ENCODE data around the gene GSKIP. TPM values are rescaled to one million over a fixed set of nuclear protein-coding genes. Genes with fewer than 3 reads are reported as not detected.

The GSKIP gene
- total RNA-seq, 1 experiment from 2014 or later = 41.5 TPM

DNA sequence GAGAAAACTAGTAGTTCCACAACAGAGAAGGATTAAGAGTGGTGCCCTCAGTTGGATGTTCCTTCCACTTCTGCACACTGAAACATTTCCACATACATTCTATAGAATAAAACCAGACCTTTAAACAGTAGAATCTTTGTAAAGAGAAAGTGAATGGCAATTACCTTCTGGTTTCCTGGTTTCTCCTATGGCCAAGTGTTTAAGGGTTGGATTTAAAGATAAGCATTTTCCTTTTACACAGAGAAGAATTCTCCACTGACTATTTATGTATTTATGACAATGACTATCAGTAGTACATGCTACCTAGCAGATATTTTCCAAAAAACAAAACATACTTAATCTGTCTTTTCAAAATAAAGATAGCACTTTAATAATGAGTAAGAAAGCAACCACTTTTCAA, 3.4 kb upstream of the GSKIP start:
- H3K27ac ChIP-seq = no peak overlapping the region
- H3K27me3 ChIP-seq (replicated peaks) = no peaks in the 10 kb centered on the region
- H3K9me3 ChIP-seq (replicated peaks) = 0 out of 2 replicates have a peak, but pooled peaks cover 3% of the 10 kb centered on the region
- H3K4me3 ChIP-seq = no peak overlapping the region
- H3K36me3 ChIP-seq = peaks cover 7% of the 10 kb centered on the region; the same call in 1 of the 2 replicates
- no peak for DNase-seq (ENCODE audit: low read depth in 1 of 2, low spot score in 2 of 2)
- peaks cover 16% of the 10 kb centered on the region for H3K4me1 ChIP-seq (replicated peaks)

DNA sequence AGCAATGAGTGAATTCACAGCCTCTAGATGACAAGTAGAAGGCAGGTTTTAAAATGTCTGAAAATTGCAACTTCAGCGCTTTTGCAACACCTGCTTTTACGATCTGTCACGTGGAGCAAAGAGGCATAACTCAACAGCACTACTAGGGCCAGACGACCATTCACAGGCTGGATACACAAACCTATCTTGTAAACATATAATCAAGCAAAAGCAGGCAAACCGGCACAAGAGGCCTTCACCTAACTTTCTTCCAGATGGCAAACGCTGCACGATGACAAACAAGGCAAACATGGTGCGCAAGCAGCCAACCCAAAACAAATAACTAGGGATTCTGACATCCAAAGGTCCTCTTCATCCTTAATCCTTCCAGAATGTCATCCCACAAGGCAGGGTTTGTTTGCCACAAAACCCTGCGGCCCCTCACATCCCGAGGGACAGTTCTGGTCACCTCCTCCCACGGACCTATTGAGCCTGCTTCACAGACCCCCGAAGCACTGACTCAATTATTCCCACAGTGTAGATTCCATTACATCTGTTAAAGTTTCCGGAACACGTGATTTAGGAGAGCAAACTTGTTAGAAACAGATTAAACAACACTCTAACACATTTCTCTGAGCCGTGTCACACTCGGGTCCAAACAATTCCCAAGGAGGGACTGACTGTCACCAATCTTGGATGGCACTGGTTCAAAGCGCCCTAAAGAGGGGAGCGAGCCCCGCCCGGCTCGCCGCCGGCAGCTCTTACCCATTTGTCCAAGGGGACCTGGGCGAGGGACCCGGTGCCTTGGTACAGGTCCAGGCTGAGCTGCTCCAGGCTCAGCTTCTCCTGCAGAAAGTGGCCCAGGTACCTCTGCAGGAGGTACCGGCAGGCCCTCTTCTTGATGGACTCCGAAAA, 1.0 kb upstream of the GSKIP start:
- no peak for DNase-seq (ENCODE audit: low read depth in 1 of 2, low spot score in 2 of 2)
- Histone ChIP-seq H3K27me3 (replicated peaks) (no peaks in the 10 kb centered on the region), H3K36me3 (peaks cover 7% of the 10 kb centered on the region; the same call in 1 of the 2 replicates), H3K4me3 (peak overlapping the region; percentile 98), H3K27ac (peak overlapping the region; percentile 66), H3K4me1 (replicated peaks) (peaks cover 16% of the 10 kb centered on the region), H3K9me3 (replicated peaks) (0 out of 2 replicates have a peak, but pooled peaks cover 3% of the 10 kb centered on the region)

DNA sequence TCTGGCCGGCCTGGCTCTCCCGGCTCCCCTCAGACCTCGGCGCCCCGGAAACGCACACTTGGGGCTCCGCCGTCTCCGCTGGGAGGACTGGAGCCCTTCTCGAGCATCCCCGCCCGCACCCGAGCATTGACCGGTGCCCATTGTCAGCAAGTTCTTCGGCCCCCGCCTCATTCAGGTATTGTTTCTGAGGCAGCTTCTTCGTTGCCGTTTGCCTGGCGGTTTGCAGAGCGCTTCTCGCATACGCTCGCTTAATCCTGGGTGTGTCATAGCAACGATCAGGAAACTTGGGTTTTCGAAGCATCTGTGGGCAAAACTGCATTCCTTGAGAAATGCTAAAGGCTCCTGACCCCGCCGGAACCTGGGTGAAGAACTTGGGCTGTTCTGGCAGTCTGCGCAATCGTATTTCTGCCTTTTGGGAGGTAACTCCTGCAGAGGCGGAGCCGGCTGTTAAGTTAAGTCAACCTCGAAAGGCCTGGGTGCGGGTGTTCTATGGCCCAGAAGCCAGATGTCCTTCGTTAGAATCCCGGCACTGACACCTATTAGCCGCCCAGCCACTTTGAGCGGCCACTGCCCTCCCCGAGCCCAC, 518 bp downstream of the GSKIP start:
- DNase-seq (ENCODE audit: low read depth in 1 of 2, low spot score in 2 of 2) = no peak
- Histone ChIP-seq H3K9me3 (replicated peaks) (0 out of 2 replicates have a peak, but pooled peaks cover 3% of the 10 kb centered on the region), H3K27ac (0 out of 2 replicates have a peak overlapping the region, but pooled peaks have one; percentile 9), H3K4me3 (peak overlapping the region; percentile 98), H3K27me3 (replicated peaks) (no peaks in the 10 kb centered on the region), H3K4me1 (replicated peaks) (peaks cover 16% of the 10 kb centered on the region), H3K36me3 (peaks cover 7% of the 10 kb centered on the region; the same call in 1 of the 2 replicates)

DNA sequence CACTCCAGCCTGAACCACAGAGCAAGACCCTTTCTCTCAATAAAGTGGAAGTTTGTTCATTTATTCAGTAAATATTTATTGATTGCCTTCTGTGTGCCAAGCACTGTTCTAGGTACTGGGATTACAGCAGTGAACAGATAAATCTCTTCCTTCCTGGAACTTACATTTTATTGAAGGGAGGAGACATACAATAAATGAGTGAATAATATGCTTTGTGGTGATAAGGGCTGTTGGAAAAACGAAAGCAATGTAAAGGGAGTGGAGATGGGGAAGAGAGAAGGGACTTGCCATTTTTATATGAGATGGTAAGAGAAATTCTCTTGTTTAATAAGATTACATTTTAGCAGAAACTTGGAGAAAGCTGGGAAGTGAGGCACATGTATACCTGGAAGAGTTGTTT, 1.6 kb downstream of the GSKIP start:
- no peak for DNase-seq (ENCODE audit: low read depth in 1 of 2, low spot score in 2 of 2)
- Histone ChIP-seq H3K27ac (no peak overlapping the region), H3K27me3 (replicated peaks) (no peaks in the 10 kb centered on the region), H3K9me3 (replicated peaks) (0 out of 2 replicates have a peak, but pooled peaks cover 3% of the 10 kb centered on the region), H3K4me1 (replicated peaks) (peaks cover 16% of the 10 kb centered on the region), H3K36me3 (peaks cover 7% of the 10 kb centered on the region; the same call in 1 of the 2 replicates), H3K4me3 (no peak overlapping the region)

DNA sequence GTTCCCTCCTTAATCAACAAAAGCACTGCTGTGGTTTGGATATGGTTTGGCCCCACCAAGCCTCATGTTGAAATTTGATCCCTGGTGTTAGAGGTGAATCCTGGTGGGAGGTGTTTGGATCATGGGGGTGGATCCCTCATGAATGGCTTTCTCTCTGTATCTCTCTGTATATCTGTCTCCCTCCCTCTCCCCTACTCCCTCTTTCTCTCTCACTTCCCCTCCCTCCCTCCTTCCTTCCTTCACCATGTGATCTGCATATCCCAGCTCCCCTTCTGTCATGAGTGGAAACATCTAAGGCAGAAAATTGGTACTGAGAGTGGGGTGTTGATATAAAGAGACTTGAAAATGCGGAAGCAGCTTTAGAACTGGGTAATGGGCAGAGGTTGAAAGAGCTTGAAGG, 5.2 kb downstream of the GSKIP start:
- DNase-seq (ENCODE audit: low read depth in 1 of 2, low spot score in 2 of 2) = no peak
- no peaks in the 10 kb centered on the region for H3K9me3 ChIP-seq (replicated peaks)
- no peak overlapping the region for H3K27ac ChIP-seq
- no peaks in the 10 kb centered on the region for H3K27me3 ChIP-seq (replicated peaks)
- H3K36me3 ChIP-seq = peaks cover 2% of the 10 kb centered on the region; the same call in 1 of the 2 replicates
- peaks cover 6% of the 10 kb centered on the region; the same call in 1 of the 2 replicates for H3K4me1 ChIP-seq (replicated peaks)
- H3K4me3 ChIP-seq = no peak overlapping the region

DNA sequence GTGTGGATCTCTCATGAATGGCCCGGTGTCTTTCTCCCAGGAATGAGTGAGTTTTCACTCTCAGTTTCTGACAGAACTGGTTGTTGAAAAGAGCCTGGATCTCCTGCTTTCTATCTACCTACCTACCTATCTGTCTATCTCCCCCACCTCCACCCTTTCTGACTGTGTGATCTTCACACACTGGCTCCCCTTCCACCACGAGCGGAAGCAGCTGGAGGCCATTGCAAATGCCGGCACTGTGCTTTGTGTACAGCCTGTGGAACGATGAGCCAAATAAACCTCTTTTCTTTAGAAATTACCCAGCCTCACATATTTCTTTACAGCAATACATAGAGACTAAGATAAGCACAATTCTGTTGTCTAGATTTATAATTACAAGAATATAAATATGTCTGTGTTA, 7.2 kb downstream of the GSKIP start:
- no peaks in the 10 kb centered on the region for H3K4me1 ChIP-seq (replicated peaks)
- H3K27ac ChIP-seq = no peak overlapping the region
- no peak overlapping the region for H3K4me3 ChIP-seq
- no peaks in the 10 kb centered on the region for H3K27me3 ChIP-seq (replicated peaks)
- no peak for DNase-seq (ENCODE audit: low read depth in 1 of 2, low spot score in 2 of 2)
- no peaks in the 10 kb centered on the region for H3K36me3 ChIP-seq
- H3K9me3 ChIP-seq (replicated peaks) = no peaks in the 10 kb centered on the region

DNA sequence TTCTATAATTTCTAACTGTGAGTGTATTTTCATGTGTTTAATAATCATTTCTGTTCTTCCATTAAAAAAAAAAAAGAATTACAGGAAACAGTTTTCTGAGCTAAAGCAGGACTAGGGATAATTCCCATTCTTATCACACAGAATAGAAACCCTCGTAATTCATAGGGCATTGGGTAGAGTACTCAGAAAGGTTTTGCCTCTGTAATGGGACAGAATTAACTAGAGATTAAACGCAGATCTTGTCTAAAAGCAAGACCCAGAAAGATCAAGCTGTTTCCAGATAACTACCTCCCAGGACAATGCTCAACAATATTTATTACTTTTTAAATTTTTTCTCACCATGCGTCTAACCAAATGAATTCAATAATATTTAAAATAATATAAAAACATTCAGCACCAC, 10.2 kb downstream of the GSKIP start:
- H3K9me3 ChIP-seq (replicated peaks) = no peaks in the 10 kb centered on the region
- no peak overlapping the region for H3K4me3 ChIP-seq
- H3K4me1 ChIP-seq (replicated peaks) = no peaks in the 10 kb centered on the region
- no peak overlapping the region for H3K27ac ChIP-seq
- no peaks in the 10 kb centered on the region for H3K36me3 ChIP-seq
- no peak for DNase-seq (ENCODE audit: low read depth in 1 of 2, low spot score in 2 of 2)
- H3K27me3 ChIP-seq (replicated peaks) = no peaks in the 10 kb centered on the region

DNA sequence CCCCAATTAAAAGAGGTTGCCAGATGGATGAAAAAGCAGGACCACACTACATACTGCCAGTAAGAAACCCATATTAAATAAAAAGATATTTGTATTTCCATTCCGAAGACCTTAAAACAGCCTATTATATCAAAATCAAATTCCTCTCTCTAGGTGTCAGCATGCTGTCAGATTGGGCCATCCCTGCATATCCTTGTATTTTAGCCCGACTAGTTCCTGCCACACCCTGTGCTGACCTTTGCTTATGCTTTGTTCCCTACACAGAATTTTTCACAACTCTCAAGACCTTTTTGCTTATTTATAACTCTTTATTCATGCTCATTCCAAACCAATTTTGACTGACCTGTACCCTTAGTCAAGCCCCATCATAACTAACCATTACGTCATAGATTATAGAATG, 12.8 kb downstream of the GSKIP start:
- no peak for DNase-seq (ENCODE audit: low read depth in 1 of 2, low spot score in 2 of 2)

DNA sequence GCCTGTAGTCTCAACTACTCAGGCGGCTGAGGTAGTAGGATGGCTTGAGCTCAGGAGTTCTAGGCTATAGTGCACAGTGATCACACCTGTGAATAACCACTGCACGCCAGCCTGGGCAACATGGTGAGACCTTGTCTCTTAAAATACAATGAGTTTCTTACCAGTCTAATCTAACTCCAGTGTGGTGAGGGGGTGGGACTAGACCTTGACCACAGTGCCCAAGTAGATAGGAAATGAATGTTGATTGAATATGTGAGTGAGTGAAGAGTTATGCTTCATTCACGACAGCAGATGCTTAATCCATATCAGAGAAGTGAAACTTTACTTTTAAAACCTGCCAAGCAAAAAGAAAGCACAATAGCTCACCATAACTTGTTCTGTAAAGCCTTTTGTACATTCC, 17.4 kb downstream of the GSKIP start:
- Histone ChIP-seq H3K36me3 (peaks cover 5% of the 10 kb centered on the region; the same call in 1 of the 2 replicates), H3K9me3 (replicated peaks) (no peaks in the 10 kb centered on the region), H3K4me3 (no peak overlapping the region), H3K4me1 (replicated peaks) (no peaks in the 10 kb centered on the region), H3K27ac (no peak overlapping the region), H3K27me3 (replicated peaks) (no peaks in the 10 kb centered on the region)
- no peak for DNase-seq (ENCODE audit: low read depth in 1 of 2, low spot score in 2 of 2)

More for the DNA sequence above, 12.8 kb downstream of the GSKIP start:
- no peak overlapping the region for H3K4me3 ChIP-seq
- no peaks in the 10 kb centered on the region for H3K36me3 ChIP-seq
- no peak overlapping the region for H3K27ac ChIP-seq
- H3K27me3 ChIP-seq (replicated peaks) = no peaks in the 10 kb centered on the region
- H3K4me1 ChIP-seq (replicated peaks) = no peaks in the 10 kb centered on the region
- no peaks in the 10 kb centered on the region for H3K9me3 ChIP-seq (replicated peaks)

DNA sequence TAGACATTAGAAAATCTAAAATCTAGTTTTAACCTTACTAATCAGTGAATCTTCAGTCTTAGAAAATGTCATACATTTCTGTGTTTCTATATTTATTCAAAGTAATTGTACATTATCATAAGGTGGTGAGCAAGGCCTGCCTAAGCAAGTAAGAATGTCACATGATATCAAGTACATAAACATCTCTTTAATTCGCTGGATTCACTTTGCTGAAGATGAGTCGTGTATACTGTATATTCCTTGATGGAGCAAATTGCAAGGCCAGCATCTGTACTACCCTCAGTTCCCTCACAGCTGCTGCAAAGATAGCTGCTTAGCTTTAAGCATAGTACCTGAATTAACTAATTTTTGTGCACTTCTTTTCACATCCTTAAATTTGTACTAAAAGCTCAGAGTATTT, 20.1 kb downstream of the GSKIP start:
- Histone ChIP-seq H3K27ac (no peak overlapping the region), H3K4me3 (no peak overlapping the region), H3K36me3 (peaks cover 7% of the 10 kb centered on the region; the same call in 1 of the 2 replicates), H3K4me1 (replicated peaks) (no peaks in the 10 kb centered on the region), H3K27me3 (replicated peaks) (no peaks in the 10 kb centered on the region), H3K9me3 (replicated peaks) (no peaks in the 10 kb centered on the region)
- DNase-seq (ENCODE audit: low read depth in 1 of 2, low spot score in 2 of 2) = no peak

DNA sequence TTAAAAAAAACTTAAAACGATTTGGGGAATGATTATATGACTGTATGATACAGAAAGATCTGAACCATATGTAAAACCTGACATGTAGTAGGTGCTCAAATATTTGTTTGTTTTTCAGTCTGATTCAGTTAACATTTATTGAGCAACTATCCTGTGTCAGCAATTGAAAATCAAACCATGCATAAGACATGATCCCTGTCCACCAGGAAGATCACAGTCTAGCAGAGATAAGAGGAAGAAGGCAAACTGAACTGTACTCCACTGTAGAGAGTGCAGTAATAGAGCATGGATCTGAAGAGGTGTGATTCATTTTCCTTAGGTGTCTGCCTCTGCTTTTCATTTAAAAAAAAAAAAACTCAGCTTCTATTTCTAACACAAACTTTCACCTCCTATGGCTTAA, 20.7 kb downstream of the GSKIP start:
- Histone ChIP-seq H3K9me3 (replicated peaks) (no peaks in the 10 kb centered on the region), H3K36me3 (peaks cover 7% of the 10 kb centered on the region; the same call in 1 of the 2 replicates), H3K27me3 (replicated peaks) (no peaks in the 10 kb centered on the region), H3K27ac (no peak overlapping the region), H3K4me1 (replicated peaks) (no peaks in the 10 kb centered on the region), H3K4me3 (no peak overlapping the region)
- no peak for DNase-seq (ENCODE audit: low read depth in 1 of 2, low spot score in 2 of 2)

DNA sequence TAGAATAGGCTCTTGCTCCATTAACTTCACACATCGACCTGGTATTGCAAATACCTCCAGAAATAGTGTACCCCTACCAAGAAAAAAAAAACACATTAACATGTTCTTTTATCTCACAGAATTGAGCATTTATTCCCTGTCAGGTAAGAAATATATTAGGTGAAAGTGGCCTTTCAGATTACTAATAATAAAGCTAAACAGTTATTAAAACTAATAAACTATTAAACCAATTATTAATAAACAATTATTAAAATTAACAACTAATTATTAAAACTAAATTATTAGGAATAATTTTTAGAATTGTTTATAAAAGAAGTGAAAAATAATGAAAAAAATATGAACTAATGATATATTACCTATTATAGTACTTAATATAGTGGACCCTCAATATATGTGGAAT, 21.4 kb downstream of the GSKIP start:
- Histone ChIP-seq H3K36me3 (peaks cover 7% of the 10 kb centered on the region; the same call in 1 of the 2 replicates), H3K9me3 (replicated peaks) (no peaks in the 10 kb centered on the region), H3K4me1 (replicated peaks) (no peaks in the 10 kb centered on the region), H3K27ac (no peak overlapping the region), H3K4me3 (no peak overlapping the region), H3K27me3 (replicated peaks) (no peaks in the 10 kb centered on the region)
- DNase-seq (ENCODE audit: low read depth in 1 of 2, low spot score in 2 of 2) = no peak

DNA sequence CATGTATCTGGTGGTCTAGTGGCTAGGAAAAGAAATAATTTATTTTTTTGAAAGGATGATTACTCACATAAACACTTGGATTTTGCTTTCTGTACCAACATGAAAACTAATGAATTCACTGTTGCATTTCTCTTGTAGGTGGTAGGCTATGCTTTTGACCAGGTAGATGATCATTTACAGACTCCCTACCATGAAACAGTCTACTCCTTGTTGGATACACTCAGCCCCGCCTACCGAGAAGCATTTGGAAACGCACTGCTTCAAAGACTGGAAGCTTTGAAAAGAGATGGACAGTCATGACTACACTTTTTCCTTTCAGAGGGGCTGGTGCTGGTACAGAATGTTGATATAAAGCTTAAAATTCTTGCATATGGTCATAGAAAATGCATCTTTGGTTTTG, 22.1 kb downstream of the GSKIP start:
- peaks cover 7% of the 10 kb centered on the region; the same call in 1 of the 2 replicates for H3K36me3 ChIP-seq
- no peak overlapping the region for H3K27ac ChIP-seq
- H3K9me3 ChIP-seq (replicated peaks) = no peaks in the 10 kb centered on the region
- DNase-seq (ENCODE audit: low read depth in 1 of 2, low spot score in 2 of 2) = no peak
- H3K27me3 ChIP-seq (replicated peaks) = no peaks in the 10 kb centered on the region
- H3K4me3 ChIP-seq = no peak overlapping the region
- no peaks in the 10 kb centered on the region for H3K4me1 ChIP-seq (replicated peaks)

DNA sequence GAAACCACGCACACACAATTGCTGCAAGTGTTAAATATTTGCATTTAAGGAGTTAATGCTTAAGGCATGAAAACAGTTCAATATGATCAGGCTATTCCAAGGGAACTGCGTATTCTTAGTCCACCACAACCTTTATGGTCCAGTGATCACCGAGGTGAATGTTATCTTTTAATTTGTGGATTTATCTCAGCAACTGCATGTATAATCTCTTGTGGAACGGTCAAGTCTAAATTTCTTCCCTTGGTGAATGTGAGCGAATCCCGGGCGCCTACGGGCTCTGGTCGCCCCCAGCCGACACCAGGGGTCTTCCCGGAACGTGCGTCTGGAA, 27.6 kb downstream of the GSKIP start:
- Histone ChIP-seq H3K27ac (no peak overlapping the region; the same call in 1 of the 2 replicates), H3K4me1 (replicated peaks) (peaks cover 12% of the 10 kb centered on the region), H3K36me3 (no peaks in the 10 kb centered on the region), H3K27me3 (replicated peaks) (no peaks in the 10 kb centered on the region), H3K4me3 (peak overlapping the region; percentile 51), H3K9me3 (replicated peaks) (no peaks in the 10 kb centered on the region)
- no peak for DNase-seq (ENCODE audit: low read depth in 1 of 2, low spot score in 2 of 2)
